ENCODE measurements around the gene ODAM. TPM values are rescaled to one million over a fixed set of nuclear protein-coding genes. Genes with fewer than 3 reads are reported as not detected.

Gene ODAM, protein sequence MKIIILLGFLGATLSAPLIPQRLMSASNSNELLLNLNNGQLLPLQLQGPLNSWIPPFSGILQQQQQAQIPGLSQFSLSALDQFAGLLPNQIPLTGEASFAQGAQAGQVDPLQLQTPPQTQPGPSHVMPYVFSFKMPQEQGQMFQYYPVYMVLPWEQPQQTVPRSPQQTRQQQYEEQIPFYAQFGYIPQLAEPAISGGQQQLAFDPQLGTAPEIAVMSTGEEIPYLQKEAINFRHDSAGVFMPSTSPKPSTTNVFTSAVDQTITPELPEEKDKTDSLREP
- total RNA-seq (ENCODE audit: low replicate concordance) = not detected in 2 replicates

DNA sequence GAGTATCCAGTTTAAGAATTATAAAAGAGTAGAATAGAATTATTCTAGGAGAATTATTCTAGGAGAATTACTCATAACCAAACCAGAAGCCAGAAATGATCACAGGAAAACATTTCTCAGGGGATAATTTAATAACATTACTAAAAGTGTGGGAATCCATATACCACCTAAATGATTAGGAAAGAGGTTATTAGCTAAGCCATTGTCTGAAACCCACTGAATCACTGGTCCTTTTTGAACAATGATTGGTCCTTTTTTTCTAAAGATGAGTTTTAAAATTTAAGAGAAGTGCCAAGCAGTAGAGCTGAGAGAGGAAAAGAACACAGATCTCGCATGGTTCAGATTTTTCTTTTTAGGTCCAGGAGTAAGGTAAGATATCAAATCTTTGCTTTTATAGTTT, at the start of gene ODAM:
Gene ODAM, plus strand, starts transcription at position 301 of the 400 bp plus-strand sequence. CDS start 819 bp downstream, outside the sequence.

DNA sequence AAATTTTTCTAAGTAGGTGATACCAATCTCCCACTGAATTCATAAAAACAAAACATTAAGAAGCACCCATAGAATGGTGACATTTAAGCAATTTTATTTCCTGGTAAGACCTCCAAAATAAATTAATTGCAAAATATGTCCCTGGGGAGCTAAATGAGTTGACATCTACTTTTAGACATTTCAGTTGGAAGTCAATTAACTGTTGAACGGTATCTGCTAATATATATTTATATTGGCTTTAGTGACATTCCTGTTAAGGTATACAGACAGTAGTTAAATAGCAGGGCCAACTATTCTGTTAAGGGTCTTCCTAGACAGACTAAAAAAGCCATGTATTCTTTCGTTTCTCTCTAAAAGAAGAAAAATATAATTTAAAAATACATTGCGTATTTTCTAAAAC, 41.6 kb upstream of the ODAM start, which contains the start of gene PRR27:
Gene PRR27, plus strand, starts transcription at position 301 of the 400 bp plus-strand sequence. CDS start 139 bp downstream, outside the sequence.

DNA sequence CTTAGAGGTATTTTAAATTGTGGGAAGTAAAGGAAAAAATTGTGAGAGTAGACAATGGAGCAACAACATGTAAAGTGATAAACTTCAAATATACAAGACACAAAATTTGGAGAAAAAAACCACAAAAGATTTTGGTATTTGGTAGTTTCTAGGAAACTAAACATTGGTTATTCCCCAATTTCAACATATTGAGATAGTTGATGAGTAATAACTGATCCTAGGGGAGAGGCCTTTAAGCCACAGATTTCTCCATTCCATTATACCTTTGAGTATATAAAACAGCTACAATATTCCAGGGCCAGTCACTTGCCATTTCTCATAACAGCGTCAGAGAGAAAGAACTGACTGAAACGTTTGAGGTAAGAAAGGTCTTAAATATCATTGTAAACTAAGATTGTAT, 30.3 kb downstream of the ODAM start, which contains the start of gene FDCSP:
Gene FDCSP, plus strand, starts transcription at position 301 of the 400 bp plus-strand sequence. CDS start 5,071 bp downstream, outside the sequence.

DNA sequence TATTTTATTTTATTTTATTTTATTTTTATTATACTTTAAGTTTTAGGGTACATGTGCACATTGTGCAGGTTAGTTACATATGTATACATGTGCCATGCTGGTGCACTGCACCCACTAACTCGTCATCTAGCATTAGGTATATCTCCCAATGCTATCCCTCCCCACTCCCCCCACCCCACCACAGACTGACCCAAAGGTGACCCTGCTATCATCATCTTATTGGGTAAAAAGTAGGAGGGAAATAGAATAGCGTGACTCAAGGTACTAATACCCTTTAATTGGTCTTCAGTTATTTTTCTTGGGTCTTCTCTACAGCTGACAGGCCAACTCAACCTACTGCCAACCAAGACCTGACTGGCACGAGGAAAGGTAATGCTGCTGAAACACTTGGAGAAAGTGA, 46.8 kb downstream of the ODAM start, which contains the start of gene CSN3:
Gene CSN3, plus strand, starts transcription at position 301 of the 400 bp plus-strand sequence. CDS start 2,223 bp downstream, outside the sequence.

Other genes with a start within 250 kb of the ODAM start
- not detected in 2 replicates for gene CSN2, start 230.0 kb upstream of the ODAM start, total RNA-seq (ENCODE audit: low replicate concordance)
- 0.15 TPM in 1 of 2 replicates, not detected in the other for gene STATH, start 199.8 kb upstream of the ODAM start, total RNA-seq (ENCODE audit: low replicate concordance)
- not detected in 2 replicates for gene HTN3, start 167.3 kb upstream of the ODAM start, total RNA-seq (ENCODE audit: low replicate concordance)
- not detected in 2 replicates for gene HTN1, start 145.3 kb upstream of the ODAM start, total RNA-seq (ENCODE audit: low replicate concordance)
- not detected in 2 replicates for gene PRR27, start 41.5 kb upstream of the ODAM start, total RNA-seq (ENCODE audit: low replicate concordance)
- gene FDCSP, start 30.4 kb downstream of the ODAM start, total RNA-seq (ENCODE audit: low replicate concordance) = not detected in 2 replicates
- gene CSN3, start 46.9 kb downstream of the ODAM start, total RNA-seq (ENCODE audit: low replicate concordance) = not detected in 2 replicates
- not detected in 2 replicates for gene CABS1, start 139.3 kb downstream of the ODAM start, total RNA-seq (ENCODE audit: low replicate concordance)
- gene SMR3A, start 165.0 kb downstream of the ODAM start, total RNA-seq (ENCODE audit: low replicate concordance) = not detected in 2 replicates
- gene SMR3B, start 187.4 kb downstream of the ODAM start, total RNA-seq (ENCODE audit: low replicate concordance) = not detected in 2 replicates
- not detected in 2 replicates for gene OPRPN, start 202.2 kb downstream of the ODAM start, total RNA-seq (ENCODE audit: low replicate concordance)